SK-N-SH (cell line): Measurements from ENCODE around the gene ORC3. TPM values are rescaled to one million over a fixed set of nuclear protein-coding genes. Genes with fewer than 3 reads are reported as not detected.

Experiments
- CTCF ChIA-PET: fragments of 300-600, 350-600 bp; formaldehyde crosslinking; extraction: SDS; loops from one replicate; lab custom pipeline; 2021; lab: Yijun Ruan, JAX
- POLR2A ChIA-PET: fragments of 350-600 bp; sonication (Branson Sonifier 250); formaldehyde crosslinking; extraction: SDS; loops from one replicate; lab custom pipeline; 2020; ENCODE audit warnings: antibody characterized with exemption, inconsistent platforms; lab: Yijun Ruan, JAX
- DNase-seq: peaks from one replicate; pipeline ENCODE4 v3.0.0; 2012
- H2AFZ ChIP-seq: fragments of 200-600 bp; sonication (generic); 2 replicates; pipeline ENCODE4 v1.8.1; 2016; ENCODE audit warnings: antibody characterized with exemption, mild to moderate bottlenecking, low read depth
- H3F3A ChIP-seq: fragments of 200-600 bp; sonication (generic); replicated peaks from 2 replicates; pipeline ENCODE3; 2016; ENCODE audit warnings: antibody characterized with exemption, mild to moderate bottlenecking; ENCODE audit not compliant: insufficient read depth
- H3K27ac ChIP-seq, 2 experiments: fragments of 200-500 bp in 1 of 2; fragments of 200-600 bp in 1 of 2; sonication (Bioruptor generic) in 1 of 2; sonication (generic), shearing (Covaris generic) in 1 of 2; 2 replicates each; pipeline versions ENCODE4 v1.5.1 to v1.6.1; 2014 to 2016; ENCODE audit warnings: low read depth in 2 of 2, inconsistent platforms in 1 of 2, low read length in 1 of 2, mild to moderate bottlenecking in 1 of 2, mixed read lengths in 1 of 2
- H3K27me3 ChIP-seq: fragments of 200-600 bp; sonication (generic), shearing (Covaris generic); 2 replicates; pipeline ENCODE4 v1.6.1; 2016; ENCODE audit warnings: mixed run types; ENCODE audit not compliant: insufficient read depth
- H3K36me3 ChIP-seq, 2 experiments: fragments of 200-500 bp in 1 of 2; fragments of 200-600 bp in 1 of 2; sonication (Bioruptor generic) in 1 of 2; sonication (generic) in 1 of 2; replicated peaks in 1 of 2; 2 replicates each; pipeline versions ENCODE3 to v1.5.1; 2014 to 2016; ENCODE audit warnings: low read length in 1 of 2, mild to moderate bottlenecking in 1 of 2; ENCODE audit not compliant: insufficient read depth in 2 of 2, control insufficient read depth in 1 of 2
- H3K4me1 ChIP-seq, 2 experiments: fragments of 200-500 bp in 1 of 2; fragments of 200-600 bp in 1 of 2; sonication (Bioruptor generic) in 1 of 2; sonication (generic), shearing (Covaris generic) in 1 of 2; 2 replicates each; pipeline versions ENCODE4 v1.5.1 to v1.6.1; 2014 to 2016; ENCODE audit warnings: low read depth in 1 of 2, low read length in 1 of 2, mixed run types in 1 of 2; ENCODE audit not compliant: insufficient read depth in 2 of 2, control insufficient read depth in 1 of 2
- H3K4me2 ChIP-seq: fragments of 200-600 bp; sonication (generic), shearing (Covaris generic); 2 replicates; pipeline ENCODE4 v1.6.1; 2017; ENCODE audit warnings: mixed run types
- H3K4me3 ChIP-seq, 2 experiments: fragments of 200-500 bp in 1 of 2; fragments of 200-600 bp in 1 of 2; sonication (Bioruptor generic) in 1 of 2; sonication (generic), shearing (Covaris generic) in 1 of 2; 2 replicates each; pipeline versions ENCODE4 v1.5.1 to v1.8.1; 2014 to 2016; ENCODE audit warnings: low read depth in 2 of 2, inconsistent platforms in 1 of 2, low read length in 1 of 2, mild to moderate bottlenecking in 1 of 2, mixed read lengths in 1 of 2, moderate library complexity in 1 of 2
- H3K79me2 ChIP-seq: fragments of 200-600 bp; sonication (generic); 2 replicates; pipeline ENCODE4 v1.8.1; 2017; ENCODE audit warnings: mild to moderate bottlenecking; ENCODE audit not compliant: insufficient read depth
- H3K9ac ChIP-seq: fragments of 200-600 bp; sonication (generic); 2 replicates; pipeline ENCODE4 v1.6.1; 2017; ENCODE audit warnings: mixed run types
- H3K9me2 ChIP-seq: fragments of 200-600 bp; sonication (generic); 2 replicates; pipeline ENCODE4 v1.6.1; 2017; ENCODE audit warnings: mixed run types
- H3K9me3 ChIP-seq: fragments of 200-600 bp; sonication (generic); 2 replicates; pipeline ENCODE4 v1.6.1; 2017; ENCODE audit warnings: mixed run types, mild to moderate bottlenecking, moderate library complexity
- H4K20me1 ChIP-seq: fragments of 200-600 bp; sonication (generic); 2 replicates; pipeline ENCODE4 v1.6.1; 2017; ENCODE audit warnings: mild to moderate bottlenecking, mixed run types; ENCODE audit not compliant: insufficient read depth
- CTCF ChIP-seq: fragments of 200-600 bp; sonication (generic); IDR thresholded peaks from 2 replicates; pipeline ENCODE4 v1.6.1; 2017; ENCODE audit warnings: antibody characterized with exemption, mild to moderate bottlenecking, moderate library complexity
- EP300 ChIP-seq, 2 experiments: IDR thresholded peaks; 2 replicates each; pipeline versions ENCODE4 v1.4.0 to v1.6.1; 2012; ENCODE audit warnings: borderline replicate concordance in 1 of 2, low read depth in 1 of 2, low read length in 1 of 2
- EZH2phosphoT487 ChIP-seq: fragments of 200-600 bp; sonication (generic); IDR thresholded peaks from 2 replicates; pipeline ENCODE4 v1.6.1; 2017; ENCODE audit warnings: low read depth, mixed run types, mild to moderate bottlenecking, antibody characterized with exemption, moderate library complexity, borderline replicate concordance
- FOXM1 ChIP-seq: IDR thresholded peaks from 2 replicates; pipeline ENCODE4 v1.4.0; 2012; ENCODE audit warnings: low read depth, mild to moderate bottlenecking
- GATA2 ChIP-seq: sonication (generic); formaldehyde crosslinking; IDR thresholded peaks from 2 replicates; pipeline ENCODE4 v1.5.0; 2020; ENCODE audit warnings: mild to moderate bottlenecking, missing genetic modification reagents
- JUND ChIP-seq: IDR thresholded peaks from 2 replicates; pipeline ENCODE4 v1.4.0; 2012
- RAD21 ChIP-seq: IDR thresholded peaks from 2 replicates; pipeline ENCODE4 v1.6.1; 2012; ENCODE audit warnings: mild to moderate bottlenecking, low read length
- RCOR1 ChIP-seq: fragments of 150-350 bp; IDR thresholded peaks from 2 replicates; pipeline ENCODE4 v1.6.1; 2017; ENCODE audit warnings: antibody characterized with exemption, low read length
- RFX5 ChIP-seq: IDR thresholded peaks from 2 replicates; pipeline ENCODE4 v1.6.1; 2012; ENCODE audit warnings: mild to moderate bottlenecking, improper control_type of control experiment, low read length
- RXRA ChIP-seq: IDR thresholded peaks from 2 replicates; pipeline ENCODE4 v1.4.0; 2012; ENCODE audit warnings: low read depth, mild to moderate bottlenecking, borderline replicate concordance
- TEAD4 ChIP-seq: IDR thresholded peaks from 2 replicates; pipeline ENCODE4 v1.4.0; 2012; ENCODE audit warnings: mild to moderate bottlenecking, borderline replicate concordance; ENCODE audit not compliant: insufficient read depth
- USF2 ChIP-seq: fragments of 150-350 bp; IDR thresholded peaks from 2 replicates; pipeline ENCODE4 v1.6.1; 2017; ENCODE audit warnings: antibody characterized with exemption, low read length, low read depth, borderline replicate concordance
- WGBS: methylation state at CpG from one replicate; pipeline ENCODE4 v1.1.6; 2017; ENCODE audit warnings: low lambda C conversion rate; 5-methylcytosine and 5-hydroxymethylcytosine counted together
- polyA plus RNA-seq, 3 experiments: library from polyadenylated mRNA; depleted of rRNA; stranded (reverse); fragments of >200 nt; gene quantifications; 2 replicates each; pipeline ENCODE4 v1.2.3, GENCODE V29; 2012
- TF ChIP-seq, protein P1 (sequence below): IDR thresholded peaks from 2 replicates; pipeline ENCODE4 v1.6.1; 2012; ENCODE audit warnings: mild to moderate bottlenecking, low read depth, low read length, moderate library complexity

ORC3 gene
- polyA plus RNA-seq, 1 of the 3 experiments (the other 2 are of a cell fraction) = 13.3 TPM

DNA sequence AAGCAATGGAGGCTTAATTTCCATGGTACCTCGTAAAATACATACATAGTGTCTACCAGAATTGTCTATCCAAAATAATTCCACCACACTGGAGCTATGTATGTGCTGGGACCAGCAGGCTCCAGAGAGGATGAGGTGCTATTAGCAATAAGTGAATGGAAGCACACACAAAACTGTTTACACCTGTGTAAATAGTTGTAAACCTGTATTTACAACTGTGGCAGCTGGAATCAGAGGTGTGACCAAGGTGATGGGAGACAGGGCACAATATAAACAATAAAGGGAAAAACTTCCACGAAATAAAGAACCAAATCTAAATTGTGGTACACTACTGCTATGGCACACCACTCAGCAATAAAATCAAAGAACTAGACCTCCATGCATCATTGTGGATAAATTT is 14.5 kb upstream of the ORC3 start (continued):
- TF ChIP-seq CTCF (no peak), RAD21 (no peak)
- TF ChIP-seq, protein P1, sequence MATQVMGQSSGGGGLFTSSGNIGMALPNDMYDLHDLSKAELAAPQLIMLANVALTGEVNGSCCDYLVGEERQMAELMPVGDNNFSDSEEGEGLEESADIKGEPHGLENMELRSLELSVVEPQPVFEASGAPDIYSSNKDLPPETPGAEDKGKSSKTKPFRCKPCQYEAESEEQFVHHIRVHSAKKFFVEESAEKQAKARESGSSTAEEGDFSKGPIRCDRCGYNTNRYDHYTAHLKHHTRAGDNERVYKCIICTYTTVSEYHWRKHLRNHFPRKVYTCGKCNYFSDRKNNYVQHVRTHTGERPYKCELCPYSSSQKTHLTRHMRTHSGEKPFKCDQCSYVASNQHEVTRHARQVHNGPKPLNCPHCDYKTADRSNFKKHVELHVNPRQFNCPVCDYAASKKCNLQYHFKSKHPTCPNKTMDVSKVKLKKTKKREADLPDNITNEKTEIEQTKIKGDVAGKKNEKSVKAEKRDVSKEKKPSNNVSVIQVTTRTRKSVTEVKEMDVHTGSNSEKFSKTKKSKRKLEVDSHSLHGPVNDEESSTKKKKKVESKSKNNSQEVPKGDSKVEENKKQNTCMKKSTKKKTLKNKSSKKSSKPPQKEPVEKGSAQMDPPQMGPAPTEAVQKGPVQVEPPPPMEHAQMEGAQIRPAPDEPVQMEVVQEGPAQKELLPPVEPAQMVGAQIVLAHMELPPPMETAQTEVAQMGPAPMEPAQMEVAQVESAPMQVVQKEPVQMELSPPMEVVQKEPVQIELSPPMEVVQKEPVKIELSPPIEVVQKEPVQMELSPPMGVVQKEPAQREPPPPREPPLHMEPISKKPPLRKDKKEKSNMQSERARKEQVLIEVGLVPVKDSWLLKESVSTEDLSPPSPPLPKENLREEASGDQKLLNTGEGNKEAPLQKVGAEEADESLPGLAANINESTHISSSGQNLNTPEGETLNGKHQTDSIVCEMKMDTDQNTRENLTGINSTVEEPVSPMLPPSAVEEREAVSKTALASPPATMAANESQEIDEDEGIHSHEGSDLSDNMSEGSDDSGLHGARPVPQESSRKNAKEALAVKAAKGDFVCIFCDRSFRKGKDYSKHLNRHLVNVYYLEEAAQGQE = no peak

GRCh38 chr6:87583822-87584221 is 6.1 kb upstream of the ORC3 start:
- ChIA-PET CTCF (no interaction called here), POLR2A (no interaction called here)
- H3K9me2 ChIP-seq = no peaks in the 10 kb centered on the region
- DNase-seq = no peak
- peaks cover 93% of the 10 kb centered on the region for H3K79me2 ChIP-seq
- peaks cover 0 to 6% of the 10 kb centered on the region in 2 experiments; a peak in 1 of 4 replicates for H3K4me1 ChIP-seq
- H2AFZ ChIP-seq = no peak overlapping the region
- no peak overlapping the region for H3K27ac ChIP-seq
- no peaks in the 10 kb centered on the region for H3K27me3 ChIP-seq
- no peak overlapping the region for H3K4me2 ChIP-seq
- peaks cover 21 to 29% of the 10 kb centered on the region in 2 experiments for H3K36me3 ChIP-seq
- WGBS = 93% methylated on average over 4 of the region's 4 CpGs
- no peaks in the 10 kb centered on the region for H3K9me3 ChIP-seq
- peaks cover 32% of the 10 kb centered on the region for H4K20me1 ChIP-seq
- no peak overlapping the region for H3K9ac ChIP-seq
- no peak for TF ChIP-seq RFX5
- TF ChIP-seq FOXM1 = no peak
- TF ChIP-seq EP300 (IDR thresholded peaks at IDR 0.05; ENCODE audit: borderline replicate concordance in 1 of 2, low read depth in 1 of 2, low read length in 1 of 2) = no peak
- no peak for TF ChIP-seq TEAD4
- TF ChIP-seq JUND = no peak
- TF ChIP-seq RXRA = no peak
- TF ChIP-seq GATA2 (CRISPR knock-in tag) = no peak
- TF ChIP-seq USF2 = no peak
- no peak for TF ChIP-seq EZH2phosphoT487
- TF ChIP-seq RCOR1 = no peak
- no peaks in the 10 kb centered on the region for H3F3A ChIP-seq
- no peak overlapping the region for H3K4me3 ChIP-seq
